Adipose tissue (tissue), 3 donors: ENCODE results near the gene ZNF444. TPM values are rescaled to one million over a fixed set of nuclear protein-coding genes. Genes with fewer than 3 reads are reported as not detected.
"Not testable (repeated sequence)": the region's sequence is repeated elsewhere in the genome, so short reads cannot be mapped to it uniquely, and the experiment has no call there.

ENCODE experiments used
- H3K27ac ChIP-seq: one replicate; pipeline ENCODE4 v1.5.1; 2013; ENCODE audit warnings: low read depth, low read length
- WGBS, 3 donors: extraction: QIAGEN DNeasy Blood & Tissue Kit; methylation state at CpG; one replicate each; pipeline ENCODE4 v1.1.7; 2013; 5-methylcytosine and 5-hydroxymethylcytosine counted together
- polyA plus RNA-seq, 3 donors: library from polyadenylated mRNA; stranded (reverse); fragments of 200-250 nt; gene quantifications; one replicate each; pipeline ENCODE4 v1.2.3, GENCODE V29; 2013
- donor health status: healthy with polysubstance abuse.
- donor health status: Bipolar disorder and iron deficiency.
- donor health status: healthy.

The ZNF444 gene
- polyA plus RNA-seq, 3 donors: 13.7 to 32.2 (median 14.9) TPM

GRCh38 chr19:56197646-56198045 is 56.6 kb downstream of the ZNF444 start, which contains the start of gene ZSCAN5B:
Gene ZSCAN5B (minus strand): TSS chr19:56197783. CDS start chr19:56193052, 4,731 bp downstream.
- not testable (repeated sequence) for H3K27ac ChIP-seq
- 85 to 89% (median 88%) methylated on average over 23 of the region's 23 CpGs for WGBS, 3 donors

GRCh38 chr19:56199687-56200086 is 58.6 kb downstream of the ZNF444 start:
- H3K27ac ChIP-seq: no peak overlapping the region
- WGBS, 3 donors: 59 to 62% (median 60%) methylated on average over 7 of the region's 7 CpGs

- 62 to 69% (median 64%) methylated on average over 3 of the region's 3 CpGs for WGBS, 3 donors
- H3K27ac ChIP-seq: no peak within 1 kb of the TSS
These were observed 60.9 kb downstream of the ZNF444 start, which contains the start of gene ZSCAN5C for GRCh38 chr19:56201973-56202372. Gene ZSCAN5C (plus strand): TSS chr19:56202273. CDS start chr19:56205914, 3,641 bp downstream.

GRCh38 chr19:56207581-56207980 is 66.5 kb downstream of the ZNF444 start:
- WGBS, 3 donors: 63 to 84% (median 74%) methylated on average over 5 of the region's 5 CpGs
- H3K27ac ChIP-seq: not testable (repeated sequence)

DNA sequence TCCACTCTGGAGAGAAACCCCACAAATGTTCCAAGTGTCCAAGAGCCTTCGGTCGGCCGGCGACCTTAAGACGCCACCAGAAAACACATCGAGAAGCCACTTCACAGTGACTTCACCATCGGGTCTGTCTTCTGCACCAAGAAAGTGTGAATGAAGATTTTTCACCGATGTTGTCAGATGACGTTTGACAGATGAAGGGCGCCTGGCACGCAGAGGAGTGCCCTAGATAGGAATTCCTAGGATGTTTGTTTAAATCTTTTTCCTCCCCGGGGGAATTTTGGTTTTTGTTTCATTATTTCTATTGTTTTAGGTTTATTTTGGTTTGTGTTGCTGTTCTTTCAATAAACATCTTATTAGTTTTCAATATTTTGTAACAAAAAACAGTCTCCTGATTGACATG is 68.0 kb downstream of the ZNF444 start:
- WGBS, 3 donors: 78 to 85% (median 81%) methylated on average over 12 of the region's 12 CpGs
- H3K27ac ChIP-seq: no peak overlapping the region

GRCh38 chr19:56210036-56210435 is 68.9 kb downstream of the ZNF444 start:
- WGBS, 3 donors: 80 to 90% (median 89%) methylated on average over 8 to 9 of the region's 9 CpGs
- not testable (repeated sequence) for H3K27ac ChIP-seq

Other genes with a start within 250 kb of the ZNF444 start
- gene NLRP13, start 209.0 kb upstream of the ZNF444 start, polyA plus RNA-seq: not detected
- gene NLRP8, start 193.5 kb upstream of the ZNF444 start, polyA plus RNA-seq: not detected
- not detected for gene NLRP5, start 154.5 kb upstream of the ZNF444 start, polyA plus RNA-seq
- 10 to 100 TPM; 14.8 to 29.8 (median 28.2) TPM for gene ZNF787, start 20.0 kb upstream of the ZNF444 start, polyA plus RNA-seq
- gene GALP, start 34.7 kb downstream of the ZNF444 start, polyA plus RNA-seq: not detected
- under 1 TPM in 1 of 3 donors, not detected in 2; 0.04 TPM for gene ZSCAN5B, start 56.5 kb downstream of the ZNF444 start, polyA plus RNA-seq
- not detected for gene ZSCAN5C, start 61.0 kb downstream of the ZNF444 start, polyA plus RNA-seq
- 1 to 10 TPM in 1 of 3 donors, under 1 TPM in 1, not detected in 1; 0.32 to 1.2 TPM for gene EDDM13, start 131.5 kb downstream of the ZNF444 start, polyA plus RNA-seq
- 1 to 10 TPM; 3.2 to 7.5 (median 4.3) TPM for gene ZSCAN5A, start 173.6 kb downstream of the ZNF444 start, polyA plus RNA-seq